ENCODE measurements around the gene FAM117A. TPM values are rescaled to one million over a fixed set of nuclear protein-coding genes. Genes with fewer than 3 reads are reported as not detected.

The FAM117A gene
- total and polyA plus RNA-seq, 3 donors from 2014 or later: 30.2 to 67.3 (median 38.1) TPM

GRCh38 chr17:49756323-49757150 is 7.4 kb downstream of the FAM117A start:
- intact Hi-C loops (cut with DNase I; ENCODE audit: low total_unique reads): no loop called here
- 85 to 86% methylated on average over 9 of the region's 9 CpGs for WGBS, 2 donors
- Histone ChIP-seq H3K4me3 (no peak overlapping the region), H3K36me3 (ENCODE audit: low read depth, missing control alignments) (no peaks in the 10 kb centered on the region), H3K9me3 (no peaks in the 10 kb centered on the region), H3K4me1 (peaks cover 12% of the 10 kb centered on the region), H3K27me3 (no peaks in the 10 kb centered on the region), H3K27ac (no peak overlapping the region)
- no peak for TF ChIP-seq POLR2A (IDR thresholded peaks at IDR 0.05)
- TF ChIP-seq CTCF (IDR thresholded peaks at IDR 0.05): no peak
- DNase-seq: no peak

GRCh38 chr17:49755663-49756283 is 8.2 kb downstream of the FAM117A start:
- Histone ChIP-seq H3K27ac (no peak overlapping the region), H3K36me3 (ENCODE audit: low read depth, missing control alignments) (no peaks in the 10 kb centered on the region), H3K4me1 (peaks cover 12% of the 10 kb centered on the region), H3K9me3 (no peaks in the 10 kb centered on the region), H3K4me3 (no peak overlapping the region), H3K27me3 (no peaks in the 10 kb centered on the region)
- WGBS, 2 donors: 79 to 87% methylated on average over 4 of the region's 4 CpGs
- no peak for DNase-seq
- no peak for TF ChIP-seq POLR2A (IDR thresholded peaks at IDR 0.05)
- no peak for TF ChIP-seq CTCF (IDR thresholded peaks at IDR 0.05)
- intact Hi-C loops (cut with DNase I; ENCODE audit: low total_unique reads): no loop called here

- Histone ChIP-seq H3K9me3 (no peaks in the 10 kb centered on the region), H3K27ac (no peak overlapping the region), H3K4me3 (no peak overlapping the region), H3K4me1 (peaks cover 12% of the 10 kb centered on the region), H3K27me3 (no peaks in the 10 kb centered on the region), H3K36me3 (ENCODE audit: low read depth, missing control alignments) (no peaks in the 10 kb centered on the region)
- TF ChIP-seq CTCF (IDR thresholded peaks at IDR 0.05): no peak
- no peak for TF ChIP-seq POLR2A (IDR thresholded peaks at IDR 0.05)
- no peak for DNase-seq
- intact Hi-C loops (cut with DNase I; ENCODE audit: low total_unique reads): no loop called here
- WGBS, 2 donors: 61 to 68% methylated on average over 6 to 8 of the region's 8 CpGs
These were observed 10.0 kb downstream of the FAM117A start for GRCh38 chr17:49753959-49754391.

- peaks cover 12% of the 10 kb centered on the region for H3K4me1 ChIP-seq
- 80 to 92% methylated on average over 3 of the region's 3 CpGs for WGBS, 2 donors
- intact Hi-C loops (cut with DNase I; ENCODE audit: low total_unique reads): no loop called here
These were observed 11.4 kb downstream of the FAM117A start for GRCh38 chr17:49752508-49752907.

More at GRCh38 chr17:49752508-49752907, 11.4 kb downstream of the FAM117A start:
- Histone ChIP-seq H3K36me3 (ENCODE audit: low read depth, missing control alignments) (no peaks in the 10 kb centered on the region), H3K27ac (no peak overlapping the region), H3K4me3 (no peak overlapping the region), H3K27me3 (no peaks in the 10 kb centered on the region), H3K9me3 (no peaks in the 10 kb centered on the region)
- no peak for DNase-seq
- no peak for TF ChIP-seq POLR2A (IDR thresholded peaks at IDR 0.05)
- no peak for TF ChIP-seq CTCF (IDR thresholded peaks at IDR 0.05)
